HEK293 (cell line): Measurements from ENCODE around the gene RANBP10.

Experiments
- CTCF ChIA-PET: fragments of 350-600 bp; formaldehyde crosslinking; extraction: SDS; loops from one replicate; lab custom pipeline; 2021; ENCODE audit warnings: antibody characterized with exemption; lab: Yijun Ruan, JAX
- POLR2A ChIA-PET: fragments of 300-600 bp; formaldehyde crosslinking; extraction: SDS; loops from one replicate; lab custom pipeline; 2020; ENCODE audit warnings: antibody characterized with exemption, inconsistent platforms; lab: Yijun Ruan, JAX
- H3K27ac ChIP-seq: fragments of 200-500 bp; sonication (Bioruptor generic); 2 replicates; pipeline ENCODE4 v1.5.1; 2014; ENCODE audit warnings: low read depth, low read length, control low read depth, inconsistent platforms; ENCODE audit errors: extremely low read depth
- H3K36me3 ChIP-seq, 2 experiments: fragments of 200-500 bp in 1 of 2; sonication (Bioruptor generic) in 1 of 2; 1 replicate in 1 of 2; 2 replicates in 1 of 2; pipeline ENCODE4 v1.5.1; 2014 to 2017; ENCODE audit warnings: inconsistent platforms in 2 of 2, low read length in 2 of 2; ENCODE audit not compliant: control insufficient read depth in 2 of 2, insufficient read depth in 1 of 2
- H3K4me1 ChIP-seq: fragments of 200-500 bp; sonication (Bioruptor generic); 2 replicates; pipeline ENCODE4 v1.5.1; 2014; ENCODE audit warnings: mild to moderate bottlenecking, low read length, inconsistent platforms; ENCODE audit not compliant: control insufficient read depth, insufficient read depth
- H3K4me3 ChIP-seq: 2 replicates; pipeline ENCODE4 v1.5.1; 2011; ENCODE audit warnings: low read depth, mild to moderate bottlenecking, control low read depth, low read length, moderate library complexity
- H3K9me3 ChIP-seq: fragments of 200-500 bp; sonication (Bioruptor generic); 2 replicates; pipeline ENCODE4 v1.5.1; 2014; ENCODE audit warnings: low read depth, low read length, inconsistent platforms; ENCODE audit not compliant: control insufficient read depth, insufficient read depth
- GFI1B ChIP-seq: fragments of 450-650 bp; formaldehyde crosslinking; IDR thresholded peaks from 2 replicates; pipeline ENCODE4 v1.5.1; 2016; ENCODE audit warnings: missing biosample characterization, missing genetic modification characterization
- KLF7 ChIP-seq: fragments of 450-650 bp; formaldehyde crosslinking; IDR thresholded peaks from 2 replicates; pipeline ENCODE4 v1.5.1; 2016; ENCODE audit warnings: missing biosample characterization, missing genetic modification characterization, borderline replicate concordance
- MYNN ChIP-seq: fragments of 450-650 bp; formaldehyde crosslinking; IDR thresholded peaks from 2 replicates; pipeline ENCODE4 v1.5.1; 2016; ENCODE audit warnings: missing biosample characterization, missing genetic modification characterization, borderline replicate concordance
- PRDM1 ChIP-seq: fragments of 450-650 bp; formaldehyde crosslinking; IDR thresholded peaks from 2 replicates; pipeline ENCODE4; 2016; ENCODE audit warnings: missing biosample characterization, missing genetic modification characterization
- PRDM10 ChIP-seq: fragments of 450-650 bp; formaldehyde crosslinking; IDR thresholded peaks from 2 replicates; pipeline ENCODE4 v1.5.1; 2016; ENCODE audit warnings: missing biosample characterization, missing genetic modification characterization
- ZBTB20 ChIP-seq: fragments of 450-650 bp; formaldehyde crosslinking; IDR thresholded peaks from 2 replicates; pipeline ENCODE4 v1.5.1; 2016; ENCODE audit warnings: missing biosample characterization, missing genetic modification characterization
- ZBTB44 ChIP-seq: fragments of 450-650 bp; IDR thresholded peaks from 2 replicates; pipeline ENCODE4 v1.5.1; 2018; ENCODE audit warnings: missing biosample characterization, mild to moderate bottlenecking, missing genetic modification characterization
- ZEB2 ChIP-seq: fragments of 450-650 bp; formaldehyde crosslinking; IDR thresholded peaks from 2 replicates; pipeline ENCODE4 v1.5.1; 2016; ENCODE audit warnings: missing biosample characterization, missing genetic modification characterization
- ZFP3 ChIP-seq: fragments of 450-650 bp; formaldehyde crosslinking; IDR thresholded peaks from 2 replicates; pipeline ENCODE4 v1.5.1; 2016; ENCODE audit warnings: low read depth, missing biosample characterization, missing genetic modification characterization
- ZNF10 ChIP-seq: fragments of 450-650 bp; formaldehyde crosslinking; IDR thresholded peaks from 2 replicates; pipeline ENCODE4 v1.5.1; 2017; ENCODE audit warnings: missing biosample characterization, missing genetic modification characterization
- ZNF211 ChIP-seq: fragments of 450-650 bp; formaldehyde crosslinking; IDR thresholded peaks from 2 replicates; pipeline ENCODE4 v1.5.1; 2016; ENCODE audit warnings: low read depth, missing biosample characterization, missing genetic modification characterization
- ZNF214 ChIP-seq: fragments of 450-650 bp; formaldehyde crosslinking; IDR thresholded peaks from 2 replicates; pipeline ENCODE4 v1.5.1; 2017; ENCODE audit warnings: missing biosample characterization, mild to moderate bottlenecking, missing genetic modification characterization, borderline replicate concordance
- ZNF324 ChIP-seq: fragments of 450-650 bp; formaldehyde crosslinking; IDR thresholded peaks from 2 replicates; pipeline ENCODE4 v1.5.1; 2016; ENCODE audit warnings: missing biosample characterization, missing genetic modification characterization
- ZNF335 ChIP-seq: fragments of 450-650 bp; formaldehyde crosslinking; conservative IDR thresholded peaks from 2 replicates; pipeline ENCODE4 v1.5.1; 2016; ENCODE audit warnings: missing biosample characterization, missing genetic modification characterization
- ZNF362 ChIP-seq: fragments of 450-650 bp; formaldehyde crosslinking; IDR thresholded peaks from 2 replicates; pipeline ENCODE4 v1.5.1; 2016; ENCODE audit warnings: missing biosample characterization, missing genetic modification characterization
- ZNF37A ChIP-seq: fragments of 450-650 bp; IDR thresholded peaks from 2 replicates; pipeline ENCODE4 v1.5.1; 2018; ENCODE audit warnings: missing biosample characterization, missing genetic modification characterization
- ZNF416 ChIP-seq: fragments of 450-650 bp; formaldehyde crosslinking; IDR thresholded peaks from 2 replicates; pipeline ENCODE4 v1.5.1; 2016; ENCODE audit warnings: missing biosample characterization, missing genetic modification characterization
- ZNF596 ChIP-seq: fragments of 450-650 bp; IDR thresholded peaks from 2 replicates; pipeline ENCODE4 v1.5.0; 2018; ENCODE audit warnings: missing biosample characterization, mild to moderate bottlenecking, missing genetic modification characterization, moderate library complexity
- ZNF600 ChIP-seq: fragments of 450-650 bp; formaldehyde crosslinking; IDR thresholded peaks from 2 replicates; pipeline ENCODE4 v1.5.1; 2016; ENCODE audit warnings: missing biosample characterization, missing genetic modification characterization
- ZNF707 ChIP-seq: fragments of 450-650 bp; formaldehyde crosslinking; IDR thresholded peaks from 2 replicates; pipeline ENCODE4 v1.5.1; 2016; ENCODE audit warnings: missing biosample characterization, missing genetic modification characterization
- ZNF747 ChIP-seq: fragments of 450-650 bp; formaldehyde crosslinking; IDR thresholded peaks from 2 replicates; pipeline ENCODE4 v1.5.1; 2016; ENCODE audit warnings: missing biosample characterization, missing genetic modification characterization
- ZXDB ChIP-seq: fragments of 450-650 bp; formaldehyde crosslinking; IDR thresholded peaks from 2 replicates; pipeline ENCODE4 v1.5.1; 2016; ENCODE audit warnings: missing biosample characterization, missing genetic modification characterization
- TF ChIP-seq, protein P1 (sequence below): fragments of 450-650 bp; formaldehyde crosslinking; IDR thresholded peaks from 2 replicates; pipeline ENCODE4 v1.5.1; 2016; ENCODE audit warnings: missing biosample characterization, missing genetic modification characterization
- TF ChIP-seq, protein P2 (sequence below): fragments of 450-650 bp; formaldehyde crosslinking; IDR thresholded peaks from 2 replicates; pipeline ENCODE4 v1.5.1; 2016; ENCODE audit warnings: missing biosample characterization, missing genetic modification characterization
- TF ChIP-seq, protein P3 (sequence below): fragments of 450-650 bp; formaldehyde crosslinking; optimal IDR thresholded peaks from 2 replicates; pipeline ENCODE3; 2016; ENCODE audit warnings: missing biosample characterization, mild to moderate bottlenecking, missing genetic modification characterization

The RANBP10 gene

DNA sequence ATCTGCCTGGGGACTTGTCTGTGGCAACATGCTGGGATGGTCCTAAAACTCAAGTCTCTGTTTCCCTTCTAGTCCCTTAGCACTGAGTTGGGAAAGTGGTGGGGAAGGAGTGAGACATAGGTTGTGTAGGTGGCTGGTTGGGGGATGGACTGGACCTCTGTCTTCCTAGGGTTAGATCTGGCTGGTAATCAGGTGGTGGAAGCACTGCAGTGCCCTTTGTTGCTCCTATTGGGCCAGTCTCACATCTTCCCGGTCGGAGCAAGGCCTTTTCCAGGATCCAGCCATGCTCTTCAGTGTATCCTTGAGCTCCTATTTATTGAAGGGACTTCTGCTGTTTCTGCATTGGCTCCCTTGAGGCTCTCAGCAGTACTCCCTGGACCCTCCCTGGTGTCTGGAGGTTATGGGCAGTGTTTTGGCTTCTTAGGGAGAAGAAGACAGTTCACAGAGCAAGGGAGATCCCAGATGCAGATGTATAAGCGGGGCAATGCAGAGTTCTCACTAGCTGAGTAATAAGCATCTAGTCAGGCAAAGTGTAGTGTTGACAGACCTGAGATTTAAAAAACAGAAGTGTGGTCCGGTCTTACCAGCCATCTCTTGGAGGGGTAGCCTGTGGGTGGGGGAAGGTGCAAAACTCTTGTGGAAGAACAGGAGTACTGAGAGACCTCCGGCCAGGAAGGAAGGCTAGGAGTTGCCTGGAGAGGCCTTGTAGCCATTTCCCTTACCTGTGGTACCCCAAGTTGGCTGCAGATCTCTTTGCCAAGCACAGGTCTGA, 39.1 kb upstream of the RANBP10 start (continued):
- TF ChIP-seq ZEB2 (tag by site-specific recombination) (no peak), ZNF600 (peak; percentile 55; the same call in 1 of the 2 replicates), ZNF707 (tag by site-specific recombination) (no peak), ZNF37A (tag by site-specific recombination) (no peak), KLF7 (no peak)

DNA sequence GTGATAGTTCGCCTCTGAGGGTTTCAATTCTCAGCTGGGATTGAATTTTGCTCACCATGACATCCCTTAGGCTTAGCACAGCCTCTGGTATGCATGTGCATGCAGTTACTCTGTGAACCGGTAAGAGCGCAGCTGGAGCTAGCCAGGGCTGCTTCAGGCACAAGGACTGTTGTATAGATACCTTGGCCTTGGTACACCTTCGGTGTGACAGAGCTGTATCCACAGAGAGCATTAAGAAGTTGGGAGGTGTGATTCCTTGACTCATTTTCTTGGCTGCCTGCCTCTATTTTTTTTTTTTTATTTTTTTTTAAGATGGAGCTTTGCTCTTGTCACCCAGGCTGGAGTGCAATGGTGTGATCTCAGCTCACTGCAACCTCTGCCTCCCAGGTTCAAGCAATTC, 38.1 kb upstream of the RANBP10 start:
- H3K4me3 ChIP-seq: no peak overlapping the region
- POLR2A ChIA-PET: interaction anchor here (0.7 to 4.3 kb wide), 9 partner anchors 11 to 125 kb away, joined by 3 to 38 read pairs (median 4); partner anchors contain the start of genes EDC4, GFOD2, LCAT and RANBP10
- peaks cover 16% of the 10 kb centered on the region for H3K4me1 ChIP-seq
- no peaks in the 10 kb centered on the region for H3K9me3 ChIP-seq
- CTCF ChIA-PET: interaction anchor here (0.6 to 2.9 kb wide), 9 partner anchors 10 to 1862 kb away, joined by 3 to 13 read pairs (median 3); no protein-coding TSS in a partner anchor
- H3K27ac ChIP-seq: no peak overlapping the region; the same call in 1 of the 2 replicates
- H3K36me3 ChIP-seq: peaks cover 0 to 25% of the 10 kb centered on the region in 2 experiments; a peak in 2 of 3 replicates
- TF ChIP-seq ZNF214 (tag by site-specific recombination) (no peak), PRDM1 (tag by site-specific recombination) (no peak), MYNN (no peak), ZNF335 (tag by site-specific recombination) (no peak), GFI1B (tag by site-specific recombination) (0 out of 2 replicates have a peak, but pooled peaks have one; percentile 16), ZNF362 (tag by site-specific recombination) (peak; percentile 31; the same call in 1 of the 2 replicates), ZNF747 (no peak), ZNF600 (peak; percentile 14; the same call in 1 of the 2 replicates), ZNF596 (tag by site-specific recombination) (no peak), ZNF211 (no peak), ZXDB (tag by site-specific recombination) (0 out of 2 replicates have a peak, but pooled peaks have one; percentile 18), ZBTB44 (tag by site-specific recombination) (0 out of 2 replicates have a peak, but pooled peaks have one; percentile 63), ZNF10 (tag by site-specific recombination) (no peak), ZFP3 (no peak), ZNF324 (no peak), ZBTB20 (no peak), ZNF416 (no peak), PRDM10 (tag by site-specific recombination) (peak; percentile 72)
- TF ChIP-seq, protein P1, sequence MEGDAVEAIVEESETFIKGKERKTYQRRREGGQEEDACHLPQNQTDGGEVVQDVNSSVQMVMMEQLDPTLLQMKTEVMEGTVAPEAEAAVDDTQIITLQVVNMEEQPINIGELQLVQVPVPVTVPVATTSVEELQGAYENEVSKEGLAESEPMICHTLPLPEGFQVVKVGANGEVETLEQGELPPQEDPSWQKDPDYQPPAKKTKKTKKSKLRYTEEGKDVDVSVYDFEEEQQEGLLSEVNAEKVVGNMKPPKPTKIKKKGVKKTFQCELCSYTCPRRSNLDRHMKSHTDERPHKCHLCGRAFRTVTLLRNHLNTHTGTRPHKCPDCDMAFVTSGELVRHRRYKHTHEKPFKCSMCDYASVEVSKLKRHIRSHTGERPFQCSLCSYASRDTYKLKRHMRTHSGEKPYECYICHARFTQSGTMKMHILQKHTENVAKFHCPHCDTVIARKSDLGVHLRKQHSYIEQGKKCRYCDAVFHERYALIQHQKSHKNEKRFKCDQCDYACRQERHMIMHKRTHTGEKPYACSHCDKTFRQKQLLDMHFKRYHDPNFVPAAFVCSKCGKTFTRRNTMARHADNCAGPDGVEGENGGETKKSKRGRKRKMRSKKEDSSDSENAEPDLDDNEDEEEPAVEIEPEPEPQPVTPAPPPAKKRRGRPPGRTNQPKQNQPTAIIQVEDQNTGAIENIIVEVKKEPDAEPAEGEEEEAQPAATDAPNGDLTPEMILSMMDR (tag by site-specific recombination): no peak
- TF ChIP-seq, protein P2, sequence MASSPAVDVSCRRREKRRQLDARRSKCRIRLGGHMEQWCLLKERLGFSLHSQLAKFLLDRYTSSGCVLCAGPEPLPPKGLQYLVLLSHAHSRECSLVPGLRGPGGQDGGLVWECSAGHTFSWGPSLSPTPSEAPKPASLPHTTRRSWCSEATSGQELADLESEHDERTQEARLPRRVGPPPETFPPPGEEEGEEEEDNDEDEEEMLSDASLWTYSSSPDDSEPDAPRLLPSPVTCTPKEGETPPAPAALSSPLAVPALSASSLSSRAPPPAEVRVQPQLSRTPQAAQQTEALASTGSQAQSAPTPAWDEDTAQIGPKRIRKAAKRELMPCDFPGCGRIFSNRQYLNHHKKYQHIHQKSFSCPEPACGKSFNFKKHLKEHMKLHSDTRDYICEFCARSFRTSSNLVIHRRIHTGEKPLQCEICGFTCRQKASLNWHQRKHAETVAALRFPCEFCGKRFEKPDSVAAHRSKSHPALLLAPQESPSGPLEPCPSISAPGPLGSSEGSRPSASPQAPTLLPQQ (tag by site-specific recombination): no peak
- TF ChIP-seq, protein P3, sequence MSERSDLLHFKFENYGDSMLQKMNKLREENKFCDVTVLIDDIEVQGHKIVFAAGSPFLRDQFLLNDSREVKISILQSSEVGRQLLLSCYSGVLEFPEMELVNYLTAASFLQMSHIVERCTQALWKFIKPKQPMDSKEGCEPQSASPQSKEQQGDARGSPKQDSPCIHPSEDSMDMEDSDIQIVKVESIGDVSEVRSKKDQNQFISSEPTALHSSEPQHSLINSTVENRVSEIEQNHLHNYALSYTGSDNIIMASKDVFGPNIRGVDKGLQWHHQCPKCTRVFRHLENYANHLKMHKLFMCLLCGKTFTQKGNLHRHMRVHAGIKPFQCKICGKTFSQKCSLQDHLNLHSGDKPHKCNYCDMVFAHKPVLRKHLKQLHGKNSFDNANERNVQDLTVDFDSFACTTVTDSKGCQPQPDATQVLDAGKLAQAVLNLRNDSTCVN (tag by site-specific recombination): no peak
